GM18867 (cell line): ENCODE measurements around the gene TPRG1.

Source experiments
- ATAC-seq: cut with Tn5 transposase; IDR thresholded peaks from one replicate; pipeline ENCODE4 v1.9.1; 2021; ENCODE audit warnings: mild to moderate bottlenecking, moderate library complexity; ENCODE audit not compliant: unreplicated experiment

TPRG1 gene

DNA sequence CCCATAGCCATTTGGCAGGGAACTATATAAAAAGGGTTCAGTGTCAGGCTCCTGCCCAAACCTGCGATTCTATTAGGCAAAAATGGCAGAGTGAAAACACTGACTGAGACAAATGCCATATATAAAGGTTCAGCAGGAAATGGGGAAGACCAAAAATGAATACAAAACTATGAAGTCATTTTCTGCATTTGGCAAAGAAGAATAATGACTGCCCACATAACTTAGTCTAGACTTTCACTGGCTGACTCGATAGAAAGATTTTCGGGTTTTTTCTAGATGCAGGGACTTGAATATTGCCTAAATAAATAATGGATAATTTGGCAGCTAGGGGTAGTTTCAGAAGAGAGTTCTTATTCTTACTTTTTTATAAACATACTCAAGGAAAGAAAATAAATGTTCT is 178.0 kb downstream of the TPRG1 start:
- no peak for ATAC-seq

DNA sequence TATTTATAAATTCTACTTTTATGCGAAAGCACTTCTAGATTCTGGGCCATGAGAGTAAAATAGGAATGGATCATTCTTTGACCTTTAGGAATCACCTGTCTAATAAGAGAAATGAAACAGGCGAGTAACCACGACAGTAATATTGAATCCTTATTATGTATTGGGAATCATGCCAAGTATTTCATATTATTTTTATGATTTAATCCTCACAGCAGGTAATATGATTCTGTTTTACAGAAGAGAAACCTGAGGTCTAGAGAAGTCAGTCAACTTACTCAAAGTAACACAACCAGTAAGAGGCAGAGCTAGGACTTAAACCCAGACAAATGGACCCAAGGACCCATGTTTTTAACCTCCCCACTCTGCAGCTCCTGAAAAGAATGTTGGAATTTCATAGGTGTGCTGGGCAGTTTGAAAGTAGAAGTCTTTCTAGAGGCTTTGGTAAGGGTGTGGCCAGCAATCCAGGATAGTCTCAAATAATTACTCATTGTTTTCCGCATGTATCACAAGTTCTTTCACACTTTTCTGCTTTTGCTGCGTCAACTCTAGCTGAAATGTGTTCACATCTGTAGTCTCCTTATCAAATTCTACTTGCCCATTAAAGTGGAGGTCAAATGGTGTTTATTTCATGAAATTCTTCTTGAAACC is 181.7 kb downstream of the TPRG1 start:
- ATAC-seq, result no peak

DNA sequence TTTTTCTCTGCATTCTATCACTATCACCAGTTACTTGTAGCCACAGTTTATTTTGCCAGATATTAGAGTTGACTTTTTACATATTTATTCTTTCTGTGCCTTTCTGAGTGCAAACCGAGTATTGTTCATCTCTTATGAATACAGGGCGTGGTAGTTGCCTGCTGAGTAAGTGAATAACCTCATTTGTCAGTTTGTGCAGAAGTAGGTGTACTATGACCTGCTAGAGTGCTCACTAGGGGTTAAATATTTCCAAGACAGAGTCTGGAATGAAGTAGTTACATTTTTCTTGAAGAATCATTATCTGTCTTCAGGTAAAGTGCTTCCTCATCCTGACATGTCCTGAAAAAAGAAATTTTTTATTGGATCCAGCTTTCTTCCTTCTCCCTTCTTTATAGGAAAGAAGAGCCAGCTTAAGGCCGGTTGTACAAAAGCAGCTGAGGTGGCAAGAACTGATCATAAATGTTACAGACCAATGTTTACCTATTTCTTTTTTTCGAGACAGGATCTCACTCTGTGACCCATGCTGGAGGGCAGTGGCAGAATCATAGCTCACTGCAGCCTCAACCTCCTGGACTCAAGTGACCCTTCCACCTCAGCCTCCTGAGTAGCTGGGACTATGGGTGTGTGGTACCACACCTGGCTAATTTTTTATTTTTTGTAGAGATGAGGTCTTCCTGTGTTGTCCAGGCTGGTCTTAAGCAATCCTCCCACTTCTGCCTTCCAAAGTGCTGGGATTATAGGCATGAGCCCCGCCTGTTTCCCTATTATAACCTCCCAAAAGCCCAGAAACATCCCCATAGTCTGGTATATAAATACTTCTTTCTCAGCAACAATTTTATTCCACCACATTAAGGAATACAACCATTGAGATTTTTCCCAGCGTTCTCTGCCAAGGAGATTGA is 182.5 kb downstream of the TPRG1 start:
- ATAC-seq, result no peak

DNA sequence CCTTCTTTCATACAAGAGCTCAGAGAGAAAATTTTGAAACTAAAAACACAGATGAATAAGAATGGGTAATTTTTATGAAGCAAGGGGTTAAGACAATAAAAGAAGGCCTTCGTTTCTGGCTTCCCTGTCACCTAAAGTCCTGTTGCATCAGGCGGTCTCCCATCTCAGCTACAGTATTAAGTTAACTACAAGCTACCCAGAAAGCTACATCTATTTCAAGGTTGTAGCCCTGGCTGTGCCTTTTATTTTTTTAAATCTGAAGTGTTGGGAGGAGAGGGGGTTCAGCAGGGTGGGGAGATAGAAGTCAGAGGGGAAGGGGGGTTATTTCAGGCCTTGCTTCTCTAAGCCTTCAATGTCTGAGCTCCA is 183.3 kb downstream of the TPRG1 start:
- ATAC-seq, result no peak

DNA sequence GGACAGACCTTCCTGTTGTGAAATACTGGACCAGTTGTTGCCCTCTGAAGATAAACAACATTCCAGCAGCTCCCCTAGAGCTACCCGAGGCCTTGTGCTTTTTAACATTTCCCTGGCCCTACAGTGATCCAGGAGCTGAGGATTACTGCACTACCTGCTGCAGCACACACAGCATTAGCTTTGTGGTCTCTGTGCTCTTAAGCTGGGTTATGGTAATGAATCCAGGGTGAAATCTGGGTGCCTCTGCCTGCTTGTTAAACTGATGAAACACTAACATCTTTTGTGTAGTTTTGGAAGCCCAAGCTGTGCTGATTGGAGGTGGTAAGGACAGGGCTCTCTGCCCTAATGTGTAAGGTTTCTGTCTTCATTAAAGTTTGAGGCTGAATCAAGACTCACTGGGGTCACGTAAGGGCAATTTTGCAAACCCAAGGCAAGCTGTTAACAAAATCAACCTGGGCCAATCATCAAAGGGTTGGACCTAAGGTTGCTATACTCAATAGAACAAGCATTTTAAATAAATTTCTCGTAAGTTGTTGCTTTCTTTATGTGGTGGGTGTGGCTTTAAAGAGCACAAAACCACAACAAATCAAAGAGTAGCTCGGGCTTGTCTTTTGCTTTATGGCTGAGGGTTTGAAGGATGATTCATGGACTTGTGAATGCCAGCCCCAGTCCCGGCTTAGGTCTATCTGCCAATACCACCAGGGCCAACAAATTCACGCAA is 183.9 kb downstream of the TPRG1 start:
- no peak for ATAC-seq

DNA sequence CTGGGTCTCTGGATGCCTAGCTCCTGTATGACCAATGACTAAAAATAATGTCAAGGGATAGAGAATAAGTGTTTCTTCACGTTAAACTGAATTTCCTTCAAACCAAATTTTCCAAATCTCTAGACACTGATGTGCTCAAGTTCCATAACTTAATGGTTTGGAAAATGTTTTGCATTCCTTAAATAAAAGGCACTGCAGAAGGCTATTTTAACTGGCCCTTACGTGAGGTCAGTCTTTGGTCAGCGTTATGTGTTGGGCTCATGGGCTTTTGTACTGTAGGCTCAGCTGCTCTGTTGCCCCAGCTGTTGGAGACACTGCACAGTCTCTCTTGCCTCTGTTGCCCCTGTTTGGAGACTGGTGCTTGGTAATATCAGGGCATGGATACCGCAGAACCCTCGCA is 188.5 kb downstream of the TPRG1 start:
- ATAC-seq, result no peak

DNA sequence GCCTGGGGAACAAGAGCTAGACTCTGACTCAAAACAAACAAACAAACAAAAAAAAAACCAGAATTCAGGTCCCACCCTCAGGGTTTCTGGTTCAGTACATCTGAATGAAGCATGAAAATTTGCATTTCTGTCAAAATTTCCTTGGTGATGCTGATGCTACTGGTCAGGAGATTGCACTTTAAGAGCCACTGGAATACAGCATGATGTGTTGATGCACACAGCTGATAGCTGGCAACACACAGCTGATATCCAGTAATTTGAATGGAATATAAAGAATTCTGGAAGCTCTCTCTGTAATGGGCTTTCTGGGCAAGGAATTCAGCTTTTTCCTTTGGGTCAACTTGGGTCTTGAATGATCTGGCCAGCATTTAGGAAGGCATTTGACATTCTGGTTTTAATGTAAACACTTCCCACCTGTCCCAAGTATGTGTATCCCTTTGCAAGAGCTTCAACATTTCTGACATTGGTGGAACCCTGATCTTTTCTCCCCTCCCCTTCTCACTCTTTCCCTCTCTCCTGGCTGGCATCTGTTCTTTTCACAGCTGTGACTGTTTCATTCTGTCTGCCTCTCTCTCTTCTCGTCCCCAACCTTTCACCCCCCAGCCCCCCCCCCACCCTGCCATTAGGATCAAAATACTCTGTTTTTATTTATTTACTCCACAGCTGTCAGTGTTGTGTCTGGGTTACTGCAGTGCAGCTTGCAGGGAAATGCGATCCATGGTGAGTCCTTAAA is 189.5 kb downstream of the TPRG1 start:
- no peak for ATAC-seq

DNA sequence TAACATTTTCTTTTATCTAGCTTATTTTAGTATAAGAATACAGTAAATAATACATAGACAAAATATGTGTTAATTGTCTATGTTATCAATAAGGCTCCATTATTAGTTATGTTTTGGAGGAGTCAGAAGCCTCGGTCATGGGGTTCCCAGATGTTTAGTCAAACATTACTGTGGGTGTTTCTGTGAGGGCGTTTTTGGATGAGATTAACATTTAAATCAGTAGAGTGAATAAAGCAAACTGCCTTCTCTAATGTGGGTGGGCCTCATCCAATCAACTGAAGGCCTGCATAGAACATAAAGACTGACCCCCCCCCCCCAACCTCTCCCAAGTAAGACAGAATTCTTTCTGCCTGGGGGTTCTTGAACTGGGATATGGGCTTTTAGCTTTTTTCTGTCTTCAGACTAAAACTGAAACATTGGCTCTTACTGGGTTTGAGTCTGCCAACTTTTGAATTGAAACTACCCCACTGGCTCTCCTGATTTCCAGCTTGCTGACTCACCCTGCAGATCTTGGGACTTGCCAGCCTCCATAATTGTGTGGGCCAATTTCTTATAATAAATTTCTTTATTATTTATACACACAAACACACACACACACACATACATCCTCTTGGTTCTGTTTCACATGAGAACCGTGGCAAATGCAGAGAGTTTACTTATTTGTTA is 192.0 kb downstream of the TPRG1 start:
- ATAC-seq, result no peak

DNA sequence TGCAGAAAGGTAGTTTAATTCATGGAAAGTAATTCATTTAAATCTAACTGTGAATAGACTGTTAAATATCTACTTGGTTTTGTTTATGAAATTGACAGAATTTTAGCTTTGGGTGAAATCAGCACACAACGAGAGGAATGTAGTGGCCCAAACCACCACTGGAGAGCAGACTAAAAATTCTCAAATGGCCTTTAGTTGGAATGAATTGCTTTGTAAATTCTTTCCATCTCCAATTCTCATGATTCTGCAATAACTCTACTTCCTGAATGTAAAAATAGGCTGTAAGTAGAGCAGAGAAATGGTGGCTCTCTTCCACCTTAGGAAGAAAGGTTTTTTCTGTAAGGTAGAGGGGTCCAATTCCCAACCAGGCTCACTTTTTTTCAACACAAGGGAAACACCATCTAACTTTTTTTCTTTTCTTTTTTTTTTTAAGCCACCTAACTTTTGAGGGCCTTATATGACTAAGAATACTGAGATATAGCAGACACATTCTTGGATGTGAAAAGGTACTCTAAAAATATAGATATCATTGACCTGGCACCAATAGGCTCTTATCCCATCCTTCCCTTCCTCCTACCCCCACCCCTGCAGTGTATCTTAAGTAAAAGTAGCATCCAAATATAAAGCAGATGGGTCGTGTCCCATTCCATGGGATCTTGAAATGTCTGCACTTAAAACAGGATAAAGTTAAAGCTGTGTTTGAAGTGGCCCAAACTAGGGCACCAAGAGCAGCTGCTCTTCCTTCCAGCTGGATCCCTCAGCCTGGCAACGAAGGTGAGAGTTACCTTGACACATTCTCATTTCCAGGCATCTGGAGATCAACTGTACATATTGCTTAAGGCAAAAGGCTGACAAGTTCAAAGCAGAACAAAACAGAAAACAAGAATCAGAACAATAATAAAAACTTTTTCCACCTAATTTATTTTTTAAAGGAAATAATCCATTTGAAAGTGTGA is 194.1 kb downstream of the TPRG1 start:
- ATAC-seq, result no peak

DNA sequence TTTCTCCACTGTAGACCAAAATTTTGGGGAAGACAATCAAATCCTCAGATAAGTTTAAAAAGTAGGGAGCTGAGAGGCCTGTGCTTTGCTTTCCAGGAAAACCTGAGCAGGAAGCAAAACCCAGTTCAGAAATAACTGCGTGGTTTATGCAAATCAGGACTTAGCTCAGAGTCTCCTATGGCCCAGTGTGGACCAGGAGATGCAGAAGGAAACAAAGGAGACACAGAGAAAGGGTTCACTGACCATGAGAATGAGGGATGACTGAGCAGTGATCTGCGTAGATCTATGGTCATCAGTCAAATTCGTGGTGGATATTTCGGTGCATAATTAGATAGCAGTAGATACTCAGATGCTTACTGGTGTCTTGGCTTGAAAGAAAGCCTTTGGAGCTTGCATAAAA is 196.6 kb downstream of the TPRG1 start:
- no peak for ATAC-seq

DNA sequence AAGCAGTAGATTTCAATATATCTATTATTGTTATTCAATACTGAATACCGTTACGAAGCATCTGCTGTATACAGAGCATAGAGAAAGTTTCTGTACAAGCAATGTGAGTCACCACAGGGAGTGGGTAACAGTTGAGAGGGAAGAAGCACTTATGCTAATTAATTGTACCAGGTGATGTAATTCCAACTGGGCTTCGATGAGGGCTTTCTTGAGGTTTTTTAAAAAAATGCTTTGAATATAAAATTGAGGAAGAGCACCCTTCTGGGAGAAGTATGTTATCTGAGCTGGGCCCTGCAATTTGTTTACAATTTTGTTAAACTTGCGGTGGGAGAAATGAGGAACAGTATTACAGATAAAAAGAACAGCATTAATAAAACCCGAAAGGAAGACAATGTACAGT is 197.9 kb downstream of the TPRG1 start:
- ATAC-seq, result no peak

DNA sequence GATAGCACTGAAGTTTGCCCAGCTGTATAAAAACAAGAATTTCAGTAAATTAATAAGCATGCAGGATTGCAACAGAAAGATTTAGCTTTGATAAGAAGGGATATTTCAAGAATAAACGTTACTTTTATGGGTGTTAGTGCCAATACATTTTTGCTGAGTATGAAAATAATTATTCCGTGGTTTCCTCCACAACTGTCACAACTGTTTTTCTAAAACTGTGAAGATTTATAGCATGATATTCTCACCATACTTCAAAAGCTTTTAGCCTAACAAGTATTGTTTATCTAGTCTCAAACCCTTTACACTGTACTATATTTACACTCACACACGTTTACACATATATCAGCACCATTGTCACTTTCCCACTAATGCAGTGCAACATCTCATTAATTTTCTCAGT is 200.5 kb downstream of the TPRG1 start:
- no peak for ATAC-seq
